HG02678 (cell line): Measurements from ENCODE around the gene CDH12.

Experiments
- ATAC-seq: cut with Tn5 transposase; IDR thresholded peaks from one replicate; pipeline ENCODE4 v1.9.1; 2021; ENCODE audit warnings: mild to moderate bottlenecking, moderate library complexity; ENCODE audit not compliant: unreplicated experiment

CDH12 gene

GRCh38 chr5:21784487-21784886 is 1068.7 kb downstream of the CDH12 start:
- no peak for ATAC-seq

- no peak for ATAC-seq
Observed at GRCh38 chr5:21783074-21783679, 1070.0 kb downstream of the CDH12 start.

- ATAC-seq = no peak
Observed at GRCh38 chr5:21776466-21776865, 1076.7 kb downstream of the CDH12 start.

- no peak for ATAC-seq
Observed at GRCh38 chr5:21774801-21775200, 1078.3 kb downstream of the CDH12 start.

GRCh38 chr5:21774281-21774680 is 1078.9 kb downstream of the CDH12 start:
- no peak for ATAC-seq

- ATAC-seq = no peak
Observed at GRCh38 chr5:21773456-21773855, 1079.7 kb downstream of the CDH12 start.

- no peak for ATAC-seq
Observed at GRCh38 chr5:21765406-21765805, 1087.7 kb downstream of the CDH12 start.

- no peak for ATAC-seq
Observed at GRCh38 chr5:21739096-21739495, 1114.0 kb downstream of the CDH12 start.

GRCh38 chr5:21723500-21723899 is 1129.6 kb downstream of the CDH12 start:
- no peak for ATAC-seq

GRCh38 chr5:21711866-21712758 is 1141.0 kb downstream of the CDH12 start:
- no peak for ATAC-seq

- ATAC-seq = no peak
Observed at GRCh38 chr5:21709770-21710169, 1143.4 kb downstream of the CDH12 start.

GRCh38 chr5:21704974-21705668 is 1148.0 kb downstream of the CDH12 start:
- ATAC-seq = no peak

- ATAC-seq = no peak
Observed at GRCh38 chr5:21701317-21701716, 1151.8 kb downstream of the CDH12 start.
